Cardiac septum (tissue), 1 donor: ENCODE measurements around the gene NME8. TPM values are rescaled to one million over a fixed set of nuclear protein-coding genes. Genes with fewer than 3 reads are reported as not detected.

Experiments used
- DNase-seq: peaks from one replicate; pipeline ENCODE4 v3.0.0-alpha.2; 2020; ENCODE audit warnings: low spot score
- intact Hi-C: fragments of 100-400 bp; cut with DNase I; formaldehyde crosslinking; loops from one replicate; pipeline ENCODE4 v1.14.0; 2022
- total RNA-seq: library from RNA; stranded (reverse); fragmentation: NEBNext Ultra II Directional; extraction: Animal tissue kit (Norgen Biotek cat#: 25700); gene quantifications from one replicate; pipeline ENCODE4 v1.2.1, GENCODE V29; 2021
- donor health status: DM: no; HTN: no; CAD: no.

NME8 gene
- total RNA-seq, 1 donor from 2014 or later: not detected

- intact Hi-C loops: no loop called here
- DNase-seq: no peak
These were observed 77.2 kb downstream of the NME8 start for GRCh38 chr7:37925620-37926019.

GRCh38 chr7:37927773-37928444 is 79.5 kb downstream of the NME8 start:
- intact Hi-C loops: no loop called here
- no peak for DNase-seq

GRCh38 chr7:37928878-37929277 is 80.5 kb downstream of the NME8 start:
- intact Hi-C loops: no loop called here
- DNase-seq: no peak

GRCh38 chr7:37930226-37930948 is 82.0 kb downstream of the NME8 start:
- intact Hi-C loops: no loop called here
- no peak for DNase-seq

GRCh38 chr7:37932543-37932942 is 84.1 kb downstream of the NME8 start:
- DNase-seq: no peak
- intact Hi-C loops: no loop called here

- intact Hi-C loops: no loop called here
- DNase-seq: no peak
These were observed 84.7 kb downstream of the NME8 start for GRCh38 chr7:37933018-37933566.

- intact Hi-C loops: no loop called here
- peak; percentile 83 for DNase-seq
These were observed 94.7 kb downstream of the NME8 start for GRCh38 chr7:37942934-37943610.

GRCh38 chr7:37943905-37944736 is 95.7 kb downstream of the NME8 start:
- DNase-seq: no peak

GRCh38 chr7:37944737-37945054 is 96.3 kb downstream of the NME8 start:
- no peak for DNase-seq

More at GRCh38 chr7:37943905-37944736, 95.7 kb downstream of the NME8 start:
- intact Hi-C loops: no loop called here

GRCh38 chr7:37945336-37945735 is 96.9 kb downstream of the NME8 start:
- intact Hi-C loops: no loop called here
- no peak for DNase-seq

More at GRCh38 chr7:37944737-37945054, 96.3 kb downstream of the NME8 start:
- intact Hi-C loops: no loop called here

- intact Hi-C loops: no loop called here
- DNase-seq: no peak
These were observed 98.9 kb downstream of the NME8 start for GRCh38 chr7:37947138-37947940.

- intact Hi-C loops: no loop called here
- DNase-seq: no peak
These were observed 99.5 kb downstream of the NME8 start for GRCh38 chr7:37947941-37948210.

Other genes starting within 250 kb of the NME8 start
- gene GPR141, start 164.8 kb upstream of the NME8 start, total RNA-seq: 0.40 TPM
- gene SFRP4, start 68.2 kb downstream of the NME8 start, total RNA-seq: 15.0 TPM
- 38.7 TPM for gene EPDR1, start 72.0 kb downstream of the NME8 start, total RNA-seq